ENCODE data around the gene KCNH1.
A peak's percentile ranks its signal among the peaks of the same experiment; 100 is the strongest.

Gene KCNH1

DNA sequence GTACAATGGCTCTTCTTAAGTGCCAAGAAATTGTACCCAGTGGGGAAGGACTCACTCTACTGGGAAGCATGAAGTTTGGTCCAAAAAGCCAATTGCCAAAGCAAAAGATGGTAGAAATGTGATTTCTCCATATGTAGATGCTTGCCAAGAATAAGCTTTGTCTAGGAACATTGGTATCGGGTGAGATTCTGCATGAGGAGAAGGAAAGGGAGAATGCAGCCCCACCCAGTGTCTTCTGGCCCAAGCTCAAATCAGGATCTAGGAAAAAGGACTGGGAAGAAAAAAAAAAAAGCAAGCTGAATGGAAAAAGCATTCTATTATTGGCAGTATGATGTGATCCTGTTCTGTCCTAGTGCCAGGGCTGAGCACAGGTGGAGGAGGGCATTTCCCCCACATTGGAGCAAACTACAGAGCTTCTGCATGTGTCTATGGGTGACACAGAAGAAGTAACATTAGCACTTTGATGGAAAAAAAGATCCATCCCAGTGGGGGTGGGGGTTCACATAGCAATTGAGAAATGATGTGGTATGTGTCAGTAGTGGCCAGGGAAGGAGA is 226.6 kb downstream of the KCNH1 start:
- Histone ChIP-seq H3K4me1 (peaks cover 0 to 10% (median 8%) of the 10 kb centered on the region in 10 experiments; a peak in 13 of 20 replicates), H3K9ac (no peak overlapping the region), H3K36me3 (no peaks in the 10 kb centered on the region), H3K27me3 (no peaks in the 10 kb centered on the region), H3K9me3 (replicated peaks in 1 of 11) (no peaks in the 10 kb centered on the region), H3K27ac (no peak overlapping the region), H3K4me2 (no peak overlapping the region), H4K20me1 (no peaks in the 10 kb centered on the region), H3K4me3 (no peak overlapping the region)
- no peak for TF ChIP-seq Cebpa-rat (IDR thresholded peaks at IDR 0.05)

DNA sequence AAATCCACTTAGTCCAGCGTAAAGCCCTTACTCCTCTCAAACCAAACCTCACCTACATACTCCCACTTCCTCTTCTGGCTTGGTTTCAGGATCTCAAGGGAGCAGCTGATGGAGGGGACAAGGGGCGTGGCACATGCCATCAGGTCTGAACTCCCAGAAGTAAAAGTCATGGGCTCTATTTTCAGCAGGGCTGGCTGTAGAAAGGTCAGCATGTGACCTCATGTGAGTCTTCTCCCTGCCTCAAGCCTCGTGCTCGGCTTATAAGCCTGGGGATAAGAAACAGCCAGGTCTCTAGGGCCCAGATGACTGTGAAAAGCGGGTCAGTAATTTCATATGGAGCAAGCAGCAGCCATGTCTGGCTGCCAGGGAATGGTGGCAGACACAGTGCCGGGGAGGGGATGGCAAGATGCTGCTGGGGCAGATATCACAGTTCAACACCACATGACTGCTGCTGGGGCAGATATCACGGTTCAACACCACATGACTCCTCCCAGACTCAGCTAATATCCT is 227.9 kb downstream of the KCNH1 start:
- Histone ChIP-seq H3K9me3 (replicated peaks in 1 of 11) (no peaks in the 10 kb centered on the region), H3K4me3 (no peak overlapping the region), H3K4me1 (peaks cover 0 to 10% (median 8%) of the 10 kb centered on the region in 10 experiments; a peak in 13 of 20 replicates), H3K4me2 (peak overlapping the region in 9 of 11 experiments; percentile 3 to 42 (median 38); a peak in 12 of 22 replicates), H4K20me1 (no peaks in the 10 kb centered on the region), H3K9ac (no peak overlapping the region), H3K27ac (no peak overlapping the region), H3K36me3 (no peaks in the 10 kb centered on the region), H3K27me3 (no peaks in the 10 kb centered on the region)
- no peak for TF ChIP-seq Cebpa-rat (IDR thresholded peaks at IDR 0.05)

DNA sequence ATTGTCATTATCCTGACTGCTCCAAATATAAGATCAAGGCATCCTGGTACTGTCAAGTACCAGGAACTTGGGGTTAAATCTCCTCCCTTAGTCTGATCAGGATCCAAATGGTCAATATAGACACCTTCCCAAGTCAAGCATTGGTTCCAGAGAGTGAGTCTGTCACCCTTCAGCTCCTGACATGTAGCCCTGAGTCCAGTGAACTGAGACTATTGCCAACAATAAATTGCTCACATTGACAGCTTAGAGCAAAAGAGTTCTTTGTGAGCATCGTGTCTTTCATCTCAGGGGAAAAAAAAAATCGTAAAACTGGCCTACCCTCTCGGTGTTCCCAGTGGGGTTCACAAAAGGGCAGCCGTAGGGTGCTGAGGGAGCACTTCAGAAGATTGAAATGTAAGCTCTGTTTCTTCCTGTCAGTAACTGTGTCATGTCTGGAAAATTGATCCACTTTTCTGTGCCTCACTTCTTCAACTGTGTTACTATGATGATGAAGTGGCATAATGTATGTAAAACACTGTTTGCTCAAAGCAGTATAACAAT is 228.5 kb downstream of the KCNH1 start:
- H4K20me1 ChIP-seq: no peaks in the 10 kb centered on the region
- no peaks in the 10 kb centered on the region for H3K36me3 ChIP-seq
- H3K4me3 ChIP-seq: no peak overlapping the region
- peak overlapping the region in 6 of 11 experiments; percentile 3 to 42 (median 40); a peak in 6 of 22 replicates for H3K4me2 ChIP-seq
- no peaks in the 10 kb centered on the region for H3K27me3 ChIP-seq
- no peak overlapping the region for H3K9ac ChIP-seq
- H3K9me3 ChIP-seq (replicated peaks in 1 of 11): no peaks in the 10 kb centered on the region
- H3K4me1 ChIP-seq: peaks cover 0 to 10% (median 8%) of the 10 kb centered on the region in 10 experiments; a peak in 13 of 20 replicates
- H3K27ac ChIP-seq: no peak overlapping the region
- no peak for TF ChIP-seq Cebpa-rat (IDR thresholded peaks at IDR 0.05)

DNA sequence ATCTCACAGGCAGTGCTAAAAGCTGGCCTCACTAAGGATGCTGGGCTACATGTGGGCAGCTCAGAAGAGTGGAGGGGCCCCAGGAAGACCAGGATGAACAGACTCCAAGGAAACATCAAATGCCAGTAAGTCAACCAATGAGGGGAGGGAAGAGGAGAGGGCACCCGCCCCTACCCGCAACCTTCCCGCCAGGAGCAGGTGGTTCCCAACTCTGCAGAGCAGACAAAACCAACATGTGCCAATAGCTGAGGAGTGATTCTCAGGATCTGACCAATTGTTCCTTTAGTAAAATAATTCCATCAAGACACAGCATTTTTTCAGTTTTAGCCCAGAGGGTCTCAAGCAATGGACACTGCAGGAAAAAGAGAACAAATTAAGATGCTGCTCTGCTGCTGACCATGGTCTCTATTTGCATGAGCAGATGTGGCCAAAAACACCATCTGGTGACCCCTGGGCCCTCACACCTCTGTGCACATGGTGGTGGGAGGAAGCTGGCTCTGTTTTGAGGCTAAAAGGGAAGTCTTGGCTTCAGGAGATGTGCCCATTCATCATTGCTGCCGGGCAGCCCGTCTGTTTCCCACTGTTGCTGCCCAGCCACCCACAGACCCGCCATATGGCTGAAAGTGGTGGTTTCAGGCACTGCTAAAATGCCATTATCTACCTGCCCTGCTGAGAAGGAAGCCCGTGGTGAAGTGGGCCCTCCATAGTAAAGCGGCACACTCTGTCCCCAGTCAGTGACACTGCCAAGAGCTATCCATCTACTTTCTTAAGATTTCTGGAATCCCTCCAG is 231.8 kb downstream of the KCNH1 start:
- H3K4me1 ChIP-seq: peaks cover 0 to 10% (median 8%) of the 10 kb centered on the region in 10 experiments; a peak in 13 of 20 replicates
- no peak overlapping the region for H3K27ac ChIP-seq
- H3K4me3 ChIP-seq: no peak overlapping the region
- H3K36me3 ChIP-seq: no peaks in the 10 kb centered on the region
- H3K9me3 ChIP-seq (replicated peaks in 1 of 11): no peaks in the 10 kb centered on the region
- no peak for TF ChIP-seq Cebpa-rat (IDR thresholded peaks at IDR 0.05)
- H3K27me3 ChIP-seq: no peaks in the 10 kb centered on the region
- H3K9ac ChIP-seq: no peak overlapping the region
- H3K4me2 ChIP-seq: no peak overlapping the region
- H4K20me1 ChIP-seq: no peaks in the 10 kb centered on the region

DNA sequence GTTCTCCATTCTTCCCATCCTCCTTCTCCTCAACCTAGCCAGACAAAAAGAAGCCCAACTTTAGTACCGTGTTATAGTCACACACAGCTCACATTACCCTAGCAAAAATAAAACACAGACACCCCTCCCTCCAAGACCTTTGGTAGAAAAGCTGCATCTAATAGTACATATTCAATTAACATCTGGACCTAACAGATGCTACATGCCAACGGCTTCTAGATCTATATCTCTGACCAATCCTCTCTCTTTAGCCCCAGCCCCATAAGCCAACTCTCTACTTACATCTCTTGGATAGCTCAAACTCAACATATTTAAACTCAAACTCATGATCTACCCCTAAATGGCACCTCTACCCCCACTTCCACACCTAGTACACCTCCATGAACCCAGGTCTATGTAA is 233.1 kb downstream of the KCNH1 start:
- Histone ChIP-seq H3K9ac (no peak overlapping the region), H3K36me3 (no peaks in the 10 kb centered on the region), H3K9me3 (replicated peaks in 1 of 11) (no peaks in the 10 kb centered on the region), H3K27me3 (no peaks in the 10 kb centered on the region), H3K4me2 (no peak overlapping the region), H4K20me1 (no peaks in the 10 kb centered on the region), H3K4me3 (no peak overlapping the region), H3K27ac (no peak overlapping the region), H3K4me1 (peaks cover 0 to 4% (median 3%) of the 10 kb centered on the region in 10 experiments; a peak in 12 of 20 replicates)
- TF ChIP-seq Cebpa-rat (IDR thresholded peaks at IDR 0.05): no peak

DNA sequence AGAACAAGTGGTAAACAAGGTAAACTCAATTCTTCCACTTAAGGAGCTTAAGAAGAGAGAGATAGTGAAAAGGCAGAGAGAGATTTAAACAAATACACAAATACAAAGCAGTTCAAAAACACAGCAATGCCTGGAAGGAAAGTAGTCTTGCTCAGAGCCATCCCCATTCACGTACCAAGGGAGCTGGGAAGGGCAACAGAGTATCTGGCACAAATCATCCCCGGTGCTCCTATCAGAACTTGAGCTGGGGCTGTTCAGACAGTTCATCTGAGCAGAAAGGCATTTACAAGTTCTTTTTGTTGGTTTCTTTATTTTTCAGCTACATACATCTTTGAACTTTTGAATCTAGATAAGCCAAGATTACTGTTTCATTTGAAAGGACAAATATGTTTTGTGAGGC is 233.9 kb downstream of the KCNH1 start:
- no peak for TF ChIP-seq Cebpa-rat (IDR thresholded peaks at IDR 0.05)
- Histone ChIP-seq H3K4me1 (no peaks in the 10 kb centered on the region), H4K20me1 (no peaks in the 10 kb centered on the region), H3K27me3 (no peaks in the 10 kb centered on the region), H3K9me3 (replicated peaks in 1 of 11) (no peaks in the 10 kb centered on the region), H3K36me3 (no peaks in the 10 kb centered on the region), H3K4me2 (no peak overlapping the region), H3K4me3 (no peak overlapping the region), H3K9ac (no peak overlapping the region), H3K27ac (no peak overlapping the region)

DNA sequence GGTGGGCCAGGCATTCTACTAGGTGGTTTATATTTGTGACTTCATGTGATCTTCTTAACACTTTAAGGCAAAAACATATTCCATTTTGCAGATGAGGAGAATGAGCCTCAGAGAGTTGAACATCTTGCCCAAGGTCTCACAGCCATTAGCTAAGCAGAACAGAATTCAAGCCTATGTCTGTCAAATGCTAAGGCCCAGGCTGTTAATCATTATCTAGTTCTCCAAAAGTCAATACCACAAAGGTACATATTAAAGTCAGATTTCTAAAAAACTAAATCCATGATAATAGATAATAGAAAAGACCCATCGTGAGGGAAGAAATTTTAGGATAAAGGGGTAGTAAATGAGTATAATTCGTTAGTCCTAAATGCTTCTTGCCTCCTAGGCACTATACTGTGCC is 234.3 kb downstream of the KCNH1 start:
- Histone ChIP-seq H3K27me3 (no peaks in the 10 kb centered on the region), H3K36me3 (no peaks in the 10 kb centered on the region), H3K4me2 (no peak overlapping the region), H3K9me3 (replicated peaks in 1 of 11) (peaks cover 0 to 2% (median 0%) of the 10 kb centered on the region in 11 experiments; a peak in 1 of 22 replicates), H3K4me1 (no peaks in the 10 kb centered on the region), H3K4me3 (no peak overlapping the region), H4K20me1 (no peaks in the 10 kb centered on the region), H3K27ac (no peak overlapping the region), H3K9ac (no peak overlapping the region)
- no peak for TF ChIP-seq Cebpa-rat (IDR thresholded peaks at IDR 0.05)

DNA sequence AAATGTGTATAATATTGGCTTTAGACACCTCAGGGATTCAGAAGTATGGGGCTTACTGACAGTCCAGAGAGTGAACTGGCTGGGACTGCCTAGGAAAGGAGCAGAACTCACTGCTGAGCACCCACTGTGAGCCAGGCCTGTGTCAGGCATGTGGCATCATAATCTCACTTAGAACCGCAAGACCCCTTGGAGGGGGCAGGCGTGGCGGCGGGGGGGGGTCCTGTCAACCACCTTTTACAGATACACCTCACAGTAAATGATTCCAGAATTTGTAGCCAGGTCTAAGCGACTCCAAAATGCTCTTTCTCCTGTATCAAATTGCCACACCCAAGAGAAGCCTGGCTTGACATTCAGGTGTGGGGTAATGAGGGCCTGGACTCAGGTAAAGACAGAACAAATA is 235.5 kb downstream of the KCNH1 start:
- Histone ChIP-seq H3K27ac (no peak overlapping the region), H3K27me3 (no peaks in the 10 kb centered on the region), H3K4me1 (no peaks in the 10 kb centered on the region), H3K4me3 (no peak overlapping the region), H3K4me2 (no peak overlapping the region), H3K36me3 (no peaks in the 10 kb centered on the region), H3K9me3 (replicated peaks in 1 of 11) (peaks cover 0 to 14% (median 2%) of the 10 kb centered on the region in 11 experiments; a peak in 10 of 22 replicates), H3K9ac (no peak overlapping the region), H4K20me1 (no peaks in the 10 kb centered on the region)
- TF ChIP-seq Cebpa-rat (IDR thresholded peaks at IDR 0.05): no peak

DNA sequence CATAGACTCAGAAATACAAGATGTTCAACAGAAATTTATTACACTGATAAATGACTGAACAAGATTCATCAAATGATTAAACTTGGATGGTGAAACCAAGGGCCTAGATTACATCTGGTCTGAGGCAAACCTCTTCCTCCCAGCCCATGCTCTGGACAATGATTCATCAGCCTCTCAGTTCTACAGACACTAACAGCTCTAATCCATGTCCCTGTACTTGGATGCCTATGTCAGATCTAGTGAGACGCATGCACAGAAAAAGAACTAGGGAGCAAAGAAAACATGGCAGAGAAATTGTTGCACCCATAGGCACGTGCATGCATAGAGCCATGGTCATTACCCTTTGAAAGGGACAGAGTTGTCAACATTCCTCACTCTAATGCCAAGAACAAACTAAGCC is 250.1 kb downstream of the KCNH1 start:
- Histone ChIP-seq H3K36me3 (no peaks in the 10 kb centered on the region), H3K27ac (no peak overlapping the region), H4K20me1 (no peaks in the 10 kb centered on the region), H3K9me3 (replicated peaks in 1 of 11) (no peaks in the 10 kb centered on the region; a peak in 1 of 22 replicates), H3K4me1 (peaks cover 0 to 11% (median 0%) of the 10 kb centered on the region in 10 experiments; a peak in 2 of 20 replicates), H3K9ac (no peak overlapping the region), H3K27me3 (no peaks in the 10 kb centered on the region), H3K4me3 (no peak overlapping the region), H3K4me2 (no peak overlapping the region)
- TF ChIP-seq Cebpa-rat (IDR thresholded peaks at IDR 0.05): no peak
